Caki2 (cell line): ENCODE measurements around the gene TUBB2B. TPM values are rescaled to one million over a fixed set of nuclear protein-coding genes. Genes with fewer than 3 reads are reported as not detected.
A peak's percentile ranks its signal among the peaks of the same experiment; 100 is the strongest.
"Not testable (repeated sequence)": the region's sequence is repeated elsewhere in the genome, so short reads cannot be mapped to it uniquely, and the experiment has no call there.

Experiments
- DNase-seq: peaks from one replicate; pipeline ENCODE4 v3.0.0-alpha.2; 2015; ENCODE audit warnings: low read depth
- in situ Hi-C: cut with HindIII; loops from 2 replicates; pipeline ENCODE4 v1.10.0; 2016; ENCODE audit warnings: low sequenced_read_pairs, low pct_unique_long_range_greater_than_20kb, mixed read lengths
- total RNA-seq: library from RNA; depleted of rRNA; stranded (reverse); fragments of >200 nt; shearing (Covaris generic); gene quantifications from 2 replicates; pipeline ENCODE4 v1.2.3, GENCODE V29; 2014; ENCODE audit warnings: low replicate concordance

TUBB2B gene
- total RNA-seq, 1 experiment from 2014 or later = 5.3 TPM

DNA sequence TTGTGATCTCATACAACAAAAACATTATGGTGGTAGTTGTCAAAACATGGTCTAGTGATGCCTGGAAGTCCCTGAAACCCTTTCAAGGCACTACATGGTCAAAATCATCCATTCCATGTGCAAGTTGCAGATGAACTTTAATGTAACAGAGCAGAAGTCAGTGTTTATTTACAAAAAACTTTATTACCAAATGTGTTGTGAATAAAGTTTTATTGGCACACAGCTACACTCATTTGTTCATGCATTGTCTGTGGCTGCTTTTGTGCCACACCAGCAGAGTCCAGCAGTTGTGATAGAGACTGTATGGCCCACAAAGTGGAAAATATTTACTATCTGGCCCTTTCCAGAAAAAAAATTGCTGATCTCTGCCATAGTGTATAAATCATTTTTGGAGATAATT is 26.8 kb downstream of the TUBB2B start:
- DNase-seq = no peak
- in situ Hi-C loops = no loop called here

DNA sequence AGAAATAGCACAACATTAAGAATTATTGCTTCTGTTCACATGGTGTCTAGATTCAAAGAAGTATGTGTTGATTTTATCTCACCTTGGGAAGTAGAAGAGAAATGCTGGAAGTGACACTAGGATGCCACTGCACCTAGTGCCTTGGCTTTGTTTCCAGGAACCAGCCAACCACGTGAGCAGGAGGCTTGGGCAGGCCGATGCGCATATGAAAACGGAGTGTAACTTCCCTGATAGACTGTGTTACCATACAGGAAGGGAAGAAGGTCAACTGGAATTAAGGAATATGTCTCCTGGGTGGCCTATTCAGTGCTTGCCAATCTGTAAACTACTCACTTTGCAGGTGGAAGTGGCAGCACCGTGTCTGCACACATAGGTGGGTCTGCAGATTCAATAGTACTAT is 28.1 kb downstream of the TUBB2B start:
- no peak for DNase-seq
- in situ Hi-C loops = no loop called here

- in situ Hi-C loops, DNase-seq: not testable (repeated sequence)
These were observed 29.7 kb downstream of the TUBB2B start for GRCh38 chr6:3197734-3198133.

DNA sequence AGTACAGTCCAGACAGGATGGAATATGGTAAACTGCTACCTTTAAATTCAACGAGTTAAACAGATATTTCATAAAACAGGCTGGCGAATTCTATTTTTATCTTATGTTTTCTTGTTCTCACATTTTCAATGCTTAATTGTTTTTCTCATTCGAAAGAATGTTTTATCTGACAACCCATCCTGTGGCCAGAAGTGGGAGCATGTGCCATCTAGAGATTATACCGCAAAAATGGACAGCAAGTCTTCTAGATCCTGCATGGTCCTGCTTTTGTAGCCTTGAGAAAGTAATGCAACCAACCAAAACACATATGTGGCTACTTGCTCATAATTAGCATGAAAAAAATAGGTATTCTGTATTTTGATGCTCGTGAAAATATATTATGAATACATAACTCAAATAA is 30.7 kb downstream of the TUBB2B start:
- in situ Hi-C loops = no loop called here
- DNase-seq = no peak

DNA sequence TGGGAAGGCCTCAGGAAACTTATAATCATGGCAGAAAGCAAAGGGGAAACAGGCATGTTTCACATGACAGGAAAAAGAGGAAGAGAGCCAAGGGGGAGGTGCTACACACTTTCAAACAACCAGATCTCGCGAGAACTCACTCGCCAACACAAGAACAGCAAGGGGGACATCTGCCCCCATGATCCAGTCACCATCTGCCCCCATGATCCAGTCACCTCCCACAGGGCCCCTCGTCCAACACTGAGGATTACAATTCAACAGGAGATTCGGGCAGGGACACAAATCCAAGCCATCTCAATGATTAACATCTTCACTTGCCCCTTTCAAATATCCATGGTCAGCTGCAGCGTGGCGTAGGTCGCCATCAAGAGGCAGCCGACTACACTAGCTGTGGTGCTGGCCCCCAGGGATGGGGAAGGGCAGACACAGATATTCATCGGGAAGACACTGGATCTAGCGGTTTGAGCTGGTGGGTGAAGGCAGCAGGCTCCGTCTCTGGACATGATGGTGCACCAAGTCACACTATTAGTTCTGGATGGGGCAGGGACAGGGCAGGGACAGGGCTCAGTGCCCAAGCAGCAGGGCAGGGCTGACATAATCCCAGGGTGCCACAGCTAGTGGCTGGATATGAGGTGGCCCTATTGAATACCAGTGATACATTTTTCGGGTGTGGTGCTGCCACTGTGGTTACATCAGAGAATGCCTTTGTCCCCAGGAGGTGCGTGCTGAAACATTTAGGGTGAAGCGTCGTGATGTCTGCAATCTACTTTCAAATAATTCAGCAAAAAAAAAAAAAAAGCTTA is 31.6 kb downstream of the TUBB2B start:
- no peak for DNase-seq
- in situ Hi-C loops = no loop called here

DNA sequence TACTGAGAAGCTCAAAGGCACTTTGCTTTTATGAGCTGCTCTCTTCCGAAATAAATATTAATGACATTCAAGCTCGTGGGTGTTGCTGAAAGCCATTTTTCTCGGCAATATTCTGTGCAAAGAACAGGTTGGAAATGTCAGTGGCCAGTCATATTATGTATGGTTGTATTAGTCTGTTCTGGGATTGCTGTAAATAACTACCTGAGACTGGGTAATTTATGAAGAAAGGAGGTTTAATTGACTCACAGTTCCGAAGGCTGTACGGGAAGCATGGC is 32.1 kb downstream of the TUBB2B start:
- no peak for DNase-seq
- in situ Hi-C loops = no loop called here

- in situ Hi-C loops = no loop called here
- no peak for DNase-seq
These were observed 32.7 kb downstream of the TUBB2B start for GRCh38 chr6:3194535-3195419.

- no peak for DNase-seq
- in situ Hi-C loops = no loop called here
These were observed 34.2 kb downstream of the TUBB2B start for GRCh38 chr6:3193102-3193849.

- in situ Hi-C loops = no loop called here
- no peak for DNase-seq
These were observed 36.7 kb downstream of the TUBB2B start for GRCh38 chr6:3190779-3191178.

DNA sequence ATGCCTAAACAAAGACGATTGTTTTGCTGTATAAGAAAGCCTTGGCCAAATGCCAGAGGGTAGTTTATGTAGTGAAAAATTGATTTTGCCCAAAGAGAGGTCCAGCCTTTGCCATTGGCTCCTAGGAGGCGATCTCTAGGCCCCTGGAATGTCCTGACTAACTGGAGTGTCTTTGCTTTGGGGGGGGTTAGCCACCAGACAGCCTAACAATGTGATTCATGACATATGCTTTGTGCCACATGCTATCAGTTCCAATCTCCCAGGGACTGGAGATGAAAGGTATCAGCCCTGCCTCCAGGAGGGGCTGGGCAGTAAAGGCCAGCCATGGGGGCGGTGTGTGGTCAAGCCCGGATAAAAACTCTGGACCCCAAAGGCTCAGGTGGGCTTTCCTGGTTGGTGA is 37.4 kb downstream of the TUBB2B start:
- in situ Hi-C loops = no loop called here
- no peak for DNase-seq

DNA sequence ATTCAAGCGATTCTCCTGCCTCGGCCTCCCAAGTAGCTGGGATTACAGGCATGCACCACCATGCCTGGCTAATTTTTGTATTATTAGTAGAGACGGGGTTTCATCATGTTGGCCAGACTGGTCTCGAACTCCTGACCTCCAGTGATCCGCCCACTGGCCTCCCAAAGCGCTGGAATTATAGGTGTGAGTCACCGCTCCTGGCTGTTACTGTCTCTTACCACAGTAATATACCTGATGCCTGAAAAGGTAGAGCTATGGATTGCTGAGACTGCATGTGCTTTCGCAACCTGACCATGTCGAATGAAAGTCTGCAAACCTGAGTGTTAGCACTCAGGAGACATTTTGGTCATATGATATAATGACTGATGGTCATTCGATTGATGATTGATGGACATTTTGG is 38.3 kb downstream of the TUBB2B start:
- in situ Hi-C loops, DNase-seq: not testable (repeated sequence)

- DNase-seq = no peak
- in situ Hi-C loops = no loop called here
These were observed 39.2 kb downstream of the TUBB2B start for GRCh38 chr6:3188262-3188661.

GRCh38 chr6:3186974-3187382 is 40.5 kb downstream of the TUBB2B start:
- DNase-seq = no peak
- in situ Hi-C loops = no loop called here

- in situ Hi-C loops = no loop called here
- DNase-seq = no peak
These were observed 44.4 kb downstream of the TUBB2B start for GRCh38 chr6:3183066-3183465.

GRCh38 chr6:3181105-3181504 is 46.3 kb downstream of the TUBB2B start:
- no peak for DNase-seq
- in situ Hi-C loops = no loop called here

DNA sequence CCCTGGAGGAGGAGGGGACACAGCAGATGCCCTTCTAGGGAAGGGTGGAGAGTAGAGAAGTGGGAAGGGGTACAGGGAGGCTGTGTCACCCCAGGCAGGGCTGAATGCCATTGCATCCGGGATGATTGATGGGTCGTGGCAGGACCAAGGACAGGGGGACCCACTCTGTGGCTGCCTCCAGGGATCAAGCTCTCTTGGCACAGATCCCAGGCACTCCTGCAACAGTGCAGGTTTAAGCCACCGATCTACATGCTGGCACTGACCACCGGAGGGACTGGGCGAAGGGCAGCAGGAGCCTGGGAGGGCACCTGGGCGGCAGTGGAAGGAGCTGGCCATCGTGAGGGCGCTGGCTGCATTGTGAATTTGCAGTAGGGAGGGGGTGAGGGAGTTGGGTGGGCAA is 47.5 kb downstream of the TUBB2B start:
- in situ Hi-C loops, DNase-seq: not testable (repeated sequence)

GRCh38 chr6:3178666-3179065 is 48.8 kb downstream of the TUBB2B start:
- in situ Hi-C loops = not testable (repeated sequence)

DNA sequence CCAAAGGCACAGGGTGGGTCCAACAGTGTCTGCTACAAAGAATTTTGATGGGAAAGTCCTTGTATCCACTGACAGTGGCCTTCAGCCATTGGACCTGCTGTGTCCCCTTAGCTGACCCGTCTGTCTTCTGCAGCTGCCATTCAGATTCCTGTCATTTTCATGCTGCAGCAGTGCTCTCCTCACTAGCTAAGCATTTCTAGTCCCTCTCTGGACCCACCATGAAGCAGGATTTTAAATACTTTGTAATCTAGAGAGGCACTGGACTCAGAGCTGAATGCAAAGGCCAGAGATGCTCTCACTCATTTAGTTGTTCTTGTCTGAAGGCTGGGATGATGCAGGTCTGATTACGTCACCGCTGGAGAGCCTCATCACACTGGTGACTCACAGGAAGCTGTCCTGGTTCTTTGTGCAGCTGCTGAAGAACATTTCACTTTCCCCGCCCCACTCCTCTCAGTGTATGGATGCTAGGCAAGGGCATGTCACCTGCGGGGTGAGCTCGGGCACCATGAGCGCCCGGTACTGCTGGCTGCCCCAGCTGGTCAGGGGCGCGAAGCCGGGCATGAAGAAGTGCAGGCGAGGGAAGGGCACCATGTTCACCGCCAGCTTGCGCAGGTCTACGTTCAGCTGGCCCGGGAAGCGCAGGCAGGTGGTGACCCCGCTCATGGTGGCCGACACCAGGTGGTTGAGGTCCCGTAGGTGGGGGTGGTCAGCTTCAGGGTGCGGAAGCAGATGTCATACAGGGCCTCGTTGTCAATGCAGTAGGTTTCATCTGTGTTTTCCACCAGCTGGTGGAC is 50.7 kb downstream of the TUBB2B start:
- peak; percentile 53 for DNase-seq
- in situ Hi-C loops = no loop called here

More at GRCh38 chr6:3178666-3179065, 48.8 kb downstream of the TUBB2B start:
- not testable (repeated sequence) for DNase-seq
